Choroid plexus epithelial cell (primary cell): ENCODE data around the gene BTNL9.

Experiments used
- DNase-seq: peaks from one replicate; pipeline ENCODE4 v3.0.0-alpha.2; 2010; ENCODE audit warnings: low read depth
- H3K4me3 ChIP-seq: 2 replicates; pipeline ENCODE4 v1.5.1; 2011; ENCODE audit warnings: low read depth, mild to moderate bottlenecking, control low read depth, low read length, moderate library complexity
- TF ChIP-seq, protein P1 (sequence below): conservative IDR thresholded peaks from 2 replicates; pipeline ENCODE4 v1.5.1; 2011; ENCODE audit warnings: low read depth, mild to moderate bottlenecking, control low read depth, inconsistent platforms, low read length, moderate library complexity

Gene BTNL9

DNA sequence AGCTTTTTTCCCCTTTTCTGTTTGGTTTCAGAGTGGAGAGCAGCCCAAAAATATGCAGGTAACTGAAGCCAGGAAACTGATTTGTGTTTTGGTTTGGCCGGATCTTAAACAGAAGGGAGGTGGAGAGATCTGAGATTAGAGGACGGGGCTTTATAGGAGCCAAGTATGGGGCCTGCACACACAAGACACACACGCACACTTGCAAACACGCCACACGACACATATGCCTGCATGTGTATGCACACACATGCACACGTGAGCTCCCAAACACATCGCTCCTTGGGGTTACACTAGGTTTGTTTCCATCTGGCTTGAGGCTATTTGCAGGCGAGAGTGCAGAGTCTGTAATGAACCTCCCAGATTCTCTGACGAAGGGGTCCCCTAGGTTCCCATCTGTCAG is 18.3 kb downstream of the BTNL9 start:
- DNase-seq, result no peak
- TF ChIP-seq, protein P1, sequence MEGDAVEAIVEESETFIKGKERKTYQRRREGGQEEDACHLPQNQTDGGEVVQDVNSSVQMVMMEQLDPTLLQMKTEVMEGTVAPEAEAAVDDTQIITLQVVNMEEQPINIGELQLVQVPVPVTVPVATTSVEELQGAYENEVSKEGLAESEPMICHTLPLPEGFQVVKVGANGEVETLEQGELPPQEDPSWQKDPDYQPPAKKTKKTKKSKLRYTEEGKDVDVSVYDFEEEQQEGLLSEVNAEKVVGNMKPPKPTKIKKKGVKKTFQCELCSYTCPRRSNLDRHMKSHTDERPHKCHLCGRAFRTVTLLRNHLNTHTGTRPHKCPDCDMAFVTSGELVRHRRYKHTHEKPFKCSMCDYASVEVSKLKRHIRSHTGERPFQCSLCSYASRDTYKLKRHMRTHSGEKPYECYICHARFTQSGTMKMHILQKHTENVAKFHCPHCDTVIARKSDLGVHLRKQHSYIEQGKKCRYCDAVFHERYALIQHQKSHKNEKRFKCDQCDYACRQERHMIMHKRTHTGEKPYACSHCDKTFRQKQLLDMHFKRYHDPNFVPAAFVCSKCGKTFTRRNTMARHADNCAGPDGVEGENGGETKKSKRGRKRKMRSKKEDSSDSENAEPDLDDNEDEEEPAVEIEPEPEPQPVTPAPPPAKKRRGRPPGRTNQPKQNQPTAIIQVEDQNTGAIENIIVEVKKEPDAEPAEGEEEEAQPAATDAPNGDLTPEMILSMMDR, result no peak
- H3K4me3 ChIP-seq, result no peak overlapping the region

DNA sequence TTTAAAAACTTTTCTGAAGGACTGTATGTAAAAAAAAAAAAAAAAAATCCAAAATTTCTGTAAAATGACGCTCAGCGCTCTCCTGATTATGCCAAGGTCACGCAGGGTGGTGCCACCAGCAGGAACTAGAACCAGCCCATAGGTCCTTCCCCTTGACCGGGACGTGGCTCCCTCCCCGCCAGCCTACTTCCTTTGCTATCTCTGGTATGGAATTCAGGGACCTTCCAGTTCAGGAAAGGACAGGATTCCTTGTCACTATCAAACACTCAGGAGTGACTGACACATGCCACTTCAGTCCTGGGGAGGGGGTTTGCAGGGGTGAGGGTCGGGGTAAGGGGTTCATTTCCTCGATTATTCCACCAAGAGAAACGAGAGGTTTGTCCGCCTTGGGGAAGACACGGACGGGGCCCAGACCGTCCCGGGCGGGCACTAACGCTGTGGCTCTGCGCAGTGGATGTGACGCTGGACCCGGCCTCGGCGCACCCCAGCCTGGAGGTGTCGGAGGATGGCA is 18.8 kb downstream of the BTNL9 start:
- TF ChIP-seq, protein P1, result no peak
- DNase-seq, result no peak
- no peak overlapping the region for H3K4me3 ChIP-seq

DNA sequence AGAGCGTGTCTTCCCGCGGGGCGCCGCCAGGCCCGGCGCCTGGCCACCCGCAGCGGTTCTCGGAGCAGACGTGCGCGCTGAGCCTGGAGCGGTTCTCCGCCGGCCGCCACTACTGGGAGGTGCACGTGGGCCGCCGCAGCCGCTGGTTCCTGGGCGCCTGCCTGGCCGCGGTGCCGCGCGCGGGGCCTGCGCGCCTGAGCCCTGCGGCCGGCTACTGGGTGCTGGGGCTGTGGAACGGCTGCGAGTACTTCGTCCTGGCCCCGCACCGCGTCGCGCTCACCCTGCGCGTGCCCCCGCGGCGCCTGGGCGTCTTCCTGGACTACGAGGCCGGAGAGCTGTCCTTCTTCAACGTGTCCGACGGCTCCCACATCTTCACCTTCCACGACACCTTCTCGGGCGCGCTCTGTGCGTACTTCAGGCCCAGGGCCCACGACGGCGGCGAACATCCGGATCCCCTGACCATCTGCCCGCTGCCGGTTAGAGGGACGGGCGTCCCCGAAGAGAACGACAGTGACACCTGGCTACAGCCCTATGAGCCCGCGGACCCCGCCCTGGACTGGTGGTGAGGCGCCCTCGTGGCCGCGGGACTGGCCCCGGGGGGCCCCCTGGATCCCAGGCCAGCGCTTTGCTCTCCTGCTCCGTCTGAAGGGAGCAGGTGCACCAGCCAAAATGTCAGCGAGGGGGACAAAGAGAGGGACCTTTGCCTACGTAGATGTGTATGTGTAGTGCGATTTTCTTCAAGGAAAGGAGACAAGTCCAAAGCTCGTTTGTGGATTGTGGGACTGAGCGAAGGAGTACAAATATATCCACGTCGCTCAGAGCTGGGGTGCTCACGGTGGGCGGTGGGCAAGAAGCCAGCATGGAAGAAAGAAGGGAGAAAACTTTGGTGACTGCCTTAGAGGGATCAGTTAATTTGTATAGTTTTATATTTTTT is 19.5 kb downstream of the BTNL9 start:
- TF ChIP-seq, protein P1, result no peak
- no peak overlapping the region for H3K4me3 ChIP-seq
- no peak for DNase-seq

DNA sequence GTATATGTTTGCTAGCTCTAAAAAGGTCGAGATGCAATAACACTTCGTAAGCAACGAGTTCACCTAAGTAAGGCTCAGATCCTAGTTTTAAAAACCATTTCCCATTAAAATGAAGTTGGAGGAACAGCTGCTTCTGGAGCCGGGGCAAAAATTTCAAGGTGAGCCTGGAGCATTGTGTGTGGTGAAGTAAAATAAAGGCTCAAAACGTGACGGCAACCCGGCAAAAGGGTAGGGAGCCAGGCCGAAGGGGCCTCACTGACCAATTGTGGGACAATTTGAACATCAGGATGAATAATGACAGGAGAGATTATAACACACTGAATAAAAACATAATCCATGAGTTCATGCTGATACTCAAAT is 20.1 kb downstream of the BTNL9 start:
- H3K4me3 ChIP-seq, result no peak overlapping the region
- TF ChIP-seq, protein P1, result no peak
- no peak for DNase-seq

DNA sequence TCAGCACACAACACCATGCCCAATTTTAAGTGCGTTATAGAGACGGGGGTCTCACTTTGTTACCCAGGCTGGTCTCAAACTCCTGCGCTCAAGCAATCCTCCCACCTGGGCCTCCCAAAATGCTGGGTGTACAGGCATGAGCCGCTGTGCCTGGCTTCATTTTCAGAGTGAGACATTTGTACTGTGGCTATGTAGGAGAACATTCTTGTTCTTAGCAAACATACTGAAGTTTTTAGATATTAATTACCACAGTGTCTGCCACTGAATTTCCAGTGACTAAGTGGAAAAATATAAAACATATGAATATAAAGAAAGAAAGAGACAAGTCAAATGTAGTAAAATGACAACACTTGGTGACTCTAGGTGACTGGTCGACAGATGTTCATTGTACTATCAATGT is 20.9 kb downstream of the BTNL9 start:
- no peak overlapping the region for H3K4me3 ChIP-seq
- TF ChIP-seq, protein P1, result no peak
- no peak for DNase-seq

DNA sequence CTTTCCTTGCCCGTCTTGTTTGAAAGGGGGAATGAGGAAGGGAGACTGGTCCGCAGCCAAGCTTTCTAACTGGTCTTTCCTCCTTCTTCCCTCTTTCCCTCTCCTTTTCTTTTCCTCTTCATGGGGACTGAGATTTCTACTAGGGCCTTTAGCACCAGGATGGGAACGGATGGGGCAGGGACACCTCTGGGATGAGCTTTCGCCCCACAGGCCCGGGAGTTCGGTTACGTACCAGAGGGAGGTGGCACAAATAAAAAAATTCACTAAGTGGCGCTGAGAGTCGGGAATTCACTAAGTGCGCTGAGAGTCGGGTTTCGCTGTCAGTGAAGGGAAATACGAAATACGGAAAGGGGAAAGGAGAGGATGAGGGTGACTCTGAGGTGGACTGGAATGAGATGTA is 21.6 kb downstream of the BTNL9 start:
- no peak for DNase-seq
- TF ChIP-seq, protein P1, result no peak

DNA sequence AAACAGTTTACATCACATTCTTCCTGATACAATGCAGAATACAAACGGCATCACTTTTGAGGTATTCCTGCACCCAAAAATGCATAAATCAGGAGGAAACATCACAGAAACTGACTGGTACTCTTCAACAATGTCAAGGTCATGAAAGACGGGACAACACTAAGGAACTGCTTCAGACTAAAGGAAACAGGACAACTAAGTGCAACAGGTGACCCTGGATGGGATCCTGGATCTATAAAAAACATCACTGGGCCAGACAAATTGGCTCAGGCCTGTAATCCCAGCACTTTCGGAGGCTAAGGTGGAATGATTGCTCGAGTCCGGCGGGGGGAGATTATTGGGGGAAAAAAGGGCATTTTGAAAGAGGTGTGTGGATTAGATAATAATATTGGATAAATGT is 22.6 kb downstream of the BTNL9 start:
- no peak overlapping the region for H3K4me3 ChIP-seq
- no peak for DNase-seq
- TF ChIP-seq, protein P1, result no peak

More for the DNA sequence above, 21.6 kb downstream of the BTNL9 start:
- H3K4me3 ChIP-seq, result no peak overlapping the region
